Cardiac muscle cell (in vitro differentiated cells and primary cell): ENCODE results near the gene ACTN1. TPM values are rescaled to one million over a fixed set of nuclear protein-coding genes. Genes with fewer than 3 reads are reported as not detected.

Experiments used
- DNase-seq, 2 donors: peaks; one replicate each; pipeline versions ENCODE4 v3.0.0 to v3.0.0-alpha.2; 2010 to 2017; ENCODE audit warnings: low read depth in 1 of 2, low spot score in 1 of 2
- H3K27ac ChIP-seq: fragments of 200-600 bp; sonication (generic); 2 replicates; pipeline ENCODE4 v1.5.1; 2016
- H3K27me3 ChIP-seq: fragments of 200-600 bp; sonication (generic); 2 replicates; pipeline ENCODE4 v1.6.0; 2016; ENCODE audit warnings: control low read depth
- H3K36me3 ChIP-seq: fragments of 200-600 bp; sonication (generic); 2 replicates; pipeline ENCODE4 v1.5.1; 2016; ENCODE audit warnings: control low read depth
- H3K4me1 ChIP-seq: fragments of 200-600 bp; sonication (generic); 2 replicates; pipeline ENCODE4 v1.8.1; 2017; ENCODE audit warnings: low read depth, mild to moderate bottlenecking, mixed run types
- H3K4me3 ChIP-seq: fragments of 200-600 bp; sonication (generic); 2 replicates; pipeline ENCODE4 v1.5.1; 2016; ENCODE audit warnings: mild to moderate bottlenecking
- H3K9me3 ChIP-seq: fragments of 200-600 bp; sonication (generic); 2 replicates; pipeline ENCODE4 v1.5.1; 2017; ENCODE audit warnings: low read depth, mild to moderate bottlenecking, control low read depth
- CTCF ChIP-seq: IDR thresholded peaks from 2 replicates; pipeline ENCODE4 v1.5.1; 2012; ENCODE audit warnings: low read depth, mild to moderate bottlenecking, low read length
- polyA plus RNA-seq: library from polyadenylated mRNA; unstranded; fragments of >200 nt; fragmentation: Nextera tagmentation; extraction: Ambion mirVana; gene quantifications from 2 replicates; pipeline ENCODE4 v1.2.1, GENCODE V29; 2016
- total RNA-seq: library from RNA; depleted of rRNA; stranded (reverse); fragments of >200 nt; gene quantifications from 2 replicates; pipeline ENCODE4 v1.2.3, GENCODE V29; 2016

The ACTN1 gene
- total and polyA plus RNA-seq, 2 experiments from 2014 or later, result 167 to 202 TPM

- no peaks in the 10 kb centered on the region for H3K9me3 ChIP-seq
- H3K4me1 ChIP-seq, result peaks cover 58% of the 10 kb centered on the region
- no peak for TF ChIP-seq CTCF
- no peaks in the 10 kb centered on the region for H3K27me3 ChIP-seq
- no peaks in the 10 kb centered on the region for H3K36me3 ChIP-seq
- DNase-seq, result no peak
- H3K4me3 ChIP-seq, result no peak overlapping the region
- peak overlapping the region; percentile 75 for H3K27ac ChIP-seq
Observed at GRCh38 chr14:68944162-68944561, 34.9 kb downstream of the ACTN1 start.

- no peaks in the 10 kb centered on the region for H3K36me3 ChIP-seq
- H3K4me1 ChIP-seq, result peaks cover 60% of the 10 kb centered on the region
- no peaks in the 10 kb centered on the region for H3K27me3 ChIP-seq
- TF ChIP-seq CTCF, result no peak
- H3K9me3 ChIP-seq, result no peaks in the 10 kb centered on the region
- no peak overlapping the region for H3K4me3 ChIP-seq
- H3K27ac ChIP-seq, result peak overlapping the region; percentile 75
- no peak for DNase-seq
Observed at GRCh38 chr14:68943107-68943506, 36.0 kb downstream of the ACTN1 start.

DNA sequence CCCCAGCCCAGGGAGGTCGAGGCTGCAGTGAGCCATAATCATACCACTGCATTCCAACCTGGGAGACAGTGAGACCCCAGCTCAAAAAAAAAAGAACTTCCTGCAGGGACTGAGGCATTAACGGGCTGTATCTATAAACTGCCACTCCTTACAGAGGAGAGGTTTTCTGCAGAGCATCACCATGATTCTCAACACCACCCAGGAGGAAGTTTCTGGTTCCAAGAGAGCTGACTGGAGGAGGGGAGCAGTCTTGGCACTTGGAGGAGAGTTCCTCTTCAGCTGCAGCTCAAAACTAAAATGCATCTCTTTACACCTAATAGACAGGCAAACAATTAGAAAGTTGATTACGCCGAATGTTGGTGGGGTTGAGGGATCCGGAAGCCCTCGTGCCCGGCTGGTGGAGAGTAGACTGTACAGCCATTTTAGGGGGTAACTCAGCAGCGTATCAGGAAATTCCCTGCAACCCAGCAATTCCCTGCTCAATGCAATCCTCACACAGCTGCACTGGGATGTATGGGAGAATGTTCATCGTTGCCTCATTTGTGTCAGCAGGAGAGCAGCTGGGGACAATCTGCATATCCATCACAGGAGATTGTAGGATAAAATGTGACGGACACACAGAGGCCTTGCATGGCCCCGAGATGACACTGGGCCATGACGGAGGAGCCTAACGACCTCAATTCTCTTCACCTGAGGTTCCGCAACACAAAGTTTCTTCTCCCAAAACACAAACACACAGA is 36.6 kb downstream of the ACTN1 start:
- H3K9me3 ChIP-seq, result no peaks in the 10 kb centered on the region
- peaks cover 60% of the 10 kb centered on the region for H3K4me1 ChIP-seq
- no peak overlapping the region for H3K4me3 ChIP-seq
- no peak for TF ChIP-seq CTCF
- H3K27ac ChIP-seq, result peak overlapping the region; percentile 75
- peak in 1 of 2 donors; percentile 42 for DNase-seq
- no peaks in the 10 kb centered on the region for H3K27me3 ChIP-seq
- no peaks in the 10 kb centered on the region for H3K36me3 ChIP-seq

- peak; percentile 68 for TF ChIP-seq CTCF
- H3K9me3 ChIP-seq, result no peaks in the 10 kb centered on the region
- no peaks in the 10 kb centered on the region for H3K27me3 ChIP-seq
- H3K36me3 ChIP-seq, result no peaks in the 10 kb centered on the region
- no peak overlapping the region for H3K4me3 ChIP-seq
- peak overlapping the region; percentile 75 for H3K27ac ChIP-seq
- peaks cover 65% of the 10 kb centered on the region for H3K4me1 ChIP-seq
- DNase-seq, result peak; percentile 78 to 94
Observed at GRCh38 chr14:68941820-68942219, 37.3 kb downstream of the ACTN1 start.

DNA sequence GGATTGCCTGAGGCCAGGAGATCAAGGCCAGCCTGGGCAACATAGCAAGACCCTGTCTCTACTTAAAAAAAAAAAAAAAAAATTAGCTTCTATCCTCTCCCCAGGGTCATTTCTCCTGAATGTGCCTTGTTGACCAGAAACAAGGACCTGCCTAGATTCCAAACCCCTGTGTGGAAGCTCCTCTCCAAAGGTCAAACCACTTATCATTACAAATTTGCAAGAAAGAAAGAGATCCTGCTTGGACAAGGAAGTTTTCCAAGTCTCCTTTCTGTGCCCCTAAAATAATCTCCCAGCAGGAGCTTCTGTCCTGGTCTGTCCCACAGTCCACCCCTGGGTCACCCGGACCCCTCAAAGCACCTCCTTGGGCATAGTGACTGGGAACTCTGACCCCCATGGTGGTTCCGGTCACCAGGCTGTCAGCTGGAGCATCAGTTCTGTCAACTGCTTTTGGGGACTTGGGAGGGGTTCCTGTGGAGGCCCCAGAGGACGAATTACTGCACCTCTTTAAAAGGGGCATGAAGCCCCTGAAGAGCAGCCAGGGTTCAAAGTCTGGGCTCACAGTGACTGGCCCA is 38.4 kb downstream of the ACTN1 start:
- DNase-seq, result no peak
- Histone ChIP-seq H3K9me3 (no peaks in the 10 kb centered on the region), H3K4me3 (no peak overlapping the region), H3K27me3 (no peaks in the 10 kb centered on the region), H3K36me3 (no peaks in the 10 kb centered on the region), H3K27ac (peak overlapping the region; percentile 69), H3K4me1 (peaks cover 71% of the 10 kb centered on the region)
- no peak for TF ChIP-seq CTCF
